Stomach (tissue), 4 donors: Measurements from ENCODE around the gene DTNBP1.

Experiments used
- POLR2A ChIP-seq, 4 donors: fragments of 450-650 bp; IDR thresholded peaks; one replicate each; pipeline ENCODE4 v1.6.1; 2016; ENCODE audit warnings: antibody characterized with exemption in 4 of 4, control low read depth in 2 of 4, mild to moderate bottlenecking in 1 of 4, moderate library complexity in 1 of 4
- TF ChIP-seq, protein P1 (sequence below), 7 experiments: fragments of 450-650 bp in 4 of 7; fragments of 200-600 bp in 3 of 7; sonication (generic) in 3 of 7; IDR thresholded peaks; one replicate each; pipeline ENCODE4 v1.5.1; 2016 to 2019; ENCODE audit warnings: antibody characterized with exemption in 7 of 7, control low read depth in 2 of 7, mild to moderate bottlenecking in 1 of 7

DNA sequence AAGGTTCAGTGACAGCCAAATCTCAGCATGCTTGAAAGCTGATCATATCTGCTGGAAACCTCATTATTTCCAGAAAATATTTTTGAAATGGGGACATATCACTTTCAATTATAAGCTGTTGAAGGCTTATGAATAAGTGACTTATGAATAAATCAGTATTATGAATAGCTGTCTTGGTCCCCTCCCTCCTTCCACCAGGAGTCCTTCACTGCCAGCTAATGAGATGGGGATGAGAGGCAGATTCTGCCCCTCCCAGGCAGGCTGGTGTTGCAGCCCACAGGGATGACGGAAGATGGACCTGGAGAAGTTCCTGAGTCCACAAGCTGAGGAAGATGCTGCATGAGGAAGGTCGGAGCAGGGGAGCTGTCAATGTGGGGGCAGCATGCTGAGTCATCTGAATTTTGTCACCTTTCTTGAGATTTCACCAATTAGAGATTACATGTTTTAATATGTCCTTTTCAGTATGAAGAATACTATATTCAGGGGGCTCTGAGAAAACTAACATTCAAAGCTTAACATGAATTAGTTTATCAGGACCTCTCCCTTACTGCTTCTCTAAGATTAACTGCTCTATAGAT, 112.2 kb downstream of the DTNBP1 start:
- TF ChIP-seq, protein P1, sequence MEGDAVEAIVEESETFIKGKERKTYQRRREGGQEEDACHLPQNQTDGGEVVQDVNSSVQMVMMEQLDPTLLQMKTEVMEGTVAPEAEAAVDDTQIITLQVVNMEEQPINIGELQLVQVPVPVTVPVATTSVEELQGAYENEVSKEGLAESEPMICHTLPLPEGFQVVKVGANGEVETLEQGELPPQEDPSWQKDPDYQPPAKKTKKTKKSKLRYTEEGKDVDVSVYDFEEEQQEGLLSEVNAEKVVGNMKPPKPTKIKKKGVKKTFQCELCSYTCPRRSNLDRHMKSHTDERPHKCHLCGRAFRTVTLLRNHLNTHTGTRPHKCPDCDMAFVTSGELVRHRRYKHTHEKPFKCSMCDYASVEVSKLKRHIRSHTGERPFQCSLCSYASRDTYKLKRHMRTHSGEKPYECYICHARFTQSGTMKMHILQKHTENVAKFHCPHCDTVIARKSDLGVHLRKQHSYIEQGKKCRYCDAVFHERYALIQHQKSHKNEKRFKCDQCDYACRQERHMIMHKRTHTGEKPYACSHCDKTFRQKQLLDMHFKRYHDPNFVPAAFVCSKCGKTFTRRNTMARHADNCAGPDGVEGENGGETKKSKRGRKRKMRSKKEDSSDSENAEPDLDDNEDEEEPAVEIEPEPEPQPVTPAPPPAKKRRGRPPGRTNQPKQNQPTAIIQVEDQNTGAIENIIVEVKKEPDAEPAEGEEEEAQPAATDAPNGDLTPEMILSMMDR (IDR thresholded peaks at IDR 0.05), result no peak
- TF ChIP-seq POLR2A (IDR thresholded peaks at IDR 0.05), result no peak
